Gastrocnemius medialis (tissue), 4 donors: ENCODE data around the gene NSMCE1. TPM values are rescaled to one million over a fixed set of nuclear protein-coding genes. Genes with fewer than 3 reads are reported as not detected.
A peak's percentile ranks its signal among the peaks of the same experiment; 100 is the strongest.
"Not testable (repeated sequence)": the region's sequence is repeated elsewhere in the genome, so short reads cannot be mapped to it uniquely, and the experiment has no call there.

ENCODE experiments used
- ATAC-seq, 2 donors: fragments of 150-250 bp; one replicate each; pipeline ENCODE4 v1.9.1; 2016
- DNase-seq, 2 donors: peaks; one replicate each; pipeline ENCODE4 v3.0.0-alpha.2; 2019
- H3K27ac ChIP-seq, 4 donors: fragments of 200-600 bp; sonication (generic); 1 replicate in 1 of 4; 2 replicates in 3 of 4; pipeline ENCODE4 v1.5.1; 2016 to 2018; ENCODE audit warnings: mild to moderate bottlenecking in 2 of 4, moderate library complexity in 1 of 4
- H3K27me3 ChIP-seq, 3 donors: fragments of 200-600 bp; sonication (generic) in 2 of 3; 1 replicate in 1 of 3; 2 replicates in 2 of 3; pipeline versions ENCODE4 v1.5.1 to v1.6.0; 2016 to 2019; ENCODE audit warnings: mild to moderate bottlenecking in 1 of 3, moderate library complexity in 1 of 3
- H3K36me3 ChIP-seq, 2 donors: fragments of 200-600 bp; sonication (generic) in 1 of 2; one replicate each; pipeline ENCODE4 v1.5.1; 2017 to 2018
- H3K4me1 ChIP-seq, 2 donors: fragments of 200-600 bp; sonication (generic) in 1 of 2; one replicate each; pipeline ENCODE4 v1.5.1; 2016 to 2017; ENCODE audit warnings: mild to moderate bottlenecking in 2 of 2
- H3K4me3 ChIP-seq, 4 donors: fragments of 200-600 bp; sonication (generic) in 3 of 4; 1 replicate in 1 of 4; 2 replicates in 3 of 4; pipeline ENCODE4 v1.5.1; 2016 to 2019; ENCODE audit warnings: mild to moderate bottlenecking in 2 of 4
- H3K9me3 ChIP-seq, 3 donors: fragments of 200-600 bp; sonication (generic) in 2 of 3; 1 replicate in 1 of 3; 2 replicates in 2 of 3; pipeline ENCODE4 v1.5.1; 2016 to 2019
- POLR2A ChIP-seq, 2 donors: fragments of 450-650 bp; IDR thresholded peaks; one replicate each; pipeline ENCODE4 v1.6.1; 2017; ENCODE audit warnings: antibody characterized with exemption in 2 of 2, mild to moderate bottlenecking in 2 of 2, moderate library complexity in 2 of 2
- in situ Hi-C, 4 donors: fragments of 200-750 bp; cut with MboI; loops; one replicate each; pipeline versions ENCODE4 v1.15.0 to v1.8.0; 2017; ENCODE audit warnings: low sequenced_read_pairs in 4 of 4
- intact Hi-C: fragments of 100-400 bp; cut with DNase I; formaldehyde crosslinking; loops from one replicate; pipeline ENCODE4 v1.15.1; 2023; ENCODE audit warnings: low total_unique reads
- total RNA-seq, 4 donors: library from RNA; depleted of rRNA; stranded (reverse); fragments of >200 nt; gene quantifications; one replicate each; pipeline versions ENCODE4 v1.1.0 to v1.2.3, GENCODE V29; 2016
- TF ChIP-seq, protein P1 (sequence below), 5 experiments: fragments of 450-650 bp in 3 of 5; fragments of 200-600 bp in 2 of 5; sonication (generic) in 2 of 5; IDR thresholded peaks in 4 of 5; conservative IDR thresholded peaks in 1 of 5; 1 replicate in 4 of 5; 2 replicates in 1 of 5; pipeline ENCODE4 v1.5.1; 2016 to 2019; ENCODE audit warnings: antibody characterized with exemption in 5 of 5, mild to moderate bottlenecking in 3 of 5, moderate library complexity in 3 of 5

The NSMCE1 gene
- total RNA-seq, 4 donors from 2014 or later, result 20.2 to 29.1 (median 22.0) TPM

DNA sequence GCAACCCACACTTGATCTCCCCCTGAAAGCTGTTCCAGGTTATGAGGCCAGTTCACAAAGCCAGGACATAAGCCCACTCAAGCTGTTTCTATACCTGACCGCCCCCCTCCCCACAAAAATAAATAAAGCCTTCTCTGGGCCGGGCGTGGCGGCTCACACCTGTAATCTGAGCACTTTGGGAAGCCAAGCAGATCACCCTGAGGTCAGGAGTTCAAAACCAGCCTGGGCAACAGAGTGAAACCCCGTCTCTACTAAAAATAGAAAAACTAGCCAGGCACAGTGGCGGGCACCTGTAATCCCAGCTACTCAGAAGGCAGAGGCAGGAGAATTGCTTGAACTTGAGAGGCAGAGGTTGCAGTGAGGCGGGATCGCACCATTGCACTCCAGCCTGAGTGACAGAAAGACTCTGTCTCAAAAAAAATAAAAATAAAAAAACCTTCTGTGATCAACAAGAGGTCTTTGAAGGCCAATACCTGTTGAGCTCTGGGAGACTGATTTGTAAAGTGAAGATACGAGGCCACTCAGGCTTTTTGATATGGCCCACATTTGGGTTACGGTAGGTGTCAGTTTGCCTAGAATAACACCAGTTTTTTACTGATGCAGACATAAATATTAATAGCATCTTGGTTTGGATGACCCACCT, 63.0 kb downstream of the NSMCE1 start:
- intact Hi-C loops, result loop anchor here (1.0 to 10.0 kb wide), 2 partner anchors 17 to 1329 kb away; partner anchors contain the start of gene NUPR1
- no peak for ATAC-seq
- peak overlapping the region; percentile 88 to 96 (median 94) for H3K27ac ChIP-seq

DNA sequence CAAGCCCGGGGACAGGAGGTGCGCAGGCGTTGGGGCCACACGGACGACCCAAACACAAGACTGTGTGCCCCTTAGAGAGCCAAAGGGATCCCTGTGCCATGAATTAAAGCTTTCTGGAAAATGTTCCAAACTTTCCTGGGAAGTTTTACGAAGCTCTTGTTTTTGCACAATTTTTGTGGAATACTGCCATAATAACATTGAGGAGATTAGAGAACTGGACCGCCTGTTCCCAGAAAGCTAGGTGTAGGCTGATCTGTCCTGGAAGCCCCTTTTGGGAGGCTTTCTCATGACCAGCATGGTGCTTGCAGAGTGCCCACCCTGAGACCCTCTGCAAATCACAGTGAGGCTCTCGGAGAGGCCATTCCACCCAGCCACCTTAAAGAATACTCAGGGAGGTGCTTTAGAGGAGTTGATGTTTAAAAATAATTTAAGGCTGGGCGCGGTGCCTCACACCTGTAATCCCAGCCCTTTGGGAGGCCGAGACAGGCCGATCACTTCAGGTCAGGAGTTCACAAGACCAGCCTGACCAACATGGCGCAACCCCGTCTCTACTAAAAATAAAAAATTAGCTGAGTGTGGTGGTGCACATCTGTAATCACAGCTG, 64.2 kb downstream of the NSMCE1 start:
- in situ Hi-C loops, result loop anchor here in 1 of 4 donors (25.0 kb wide), 1 partner anchor 358 kb away; the partner anchor contains the start of gene KATNIP
- TF ChIP-seq, protein P1, sequence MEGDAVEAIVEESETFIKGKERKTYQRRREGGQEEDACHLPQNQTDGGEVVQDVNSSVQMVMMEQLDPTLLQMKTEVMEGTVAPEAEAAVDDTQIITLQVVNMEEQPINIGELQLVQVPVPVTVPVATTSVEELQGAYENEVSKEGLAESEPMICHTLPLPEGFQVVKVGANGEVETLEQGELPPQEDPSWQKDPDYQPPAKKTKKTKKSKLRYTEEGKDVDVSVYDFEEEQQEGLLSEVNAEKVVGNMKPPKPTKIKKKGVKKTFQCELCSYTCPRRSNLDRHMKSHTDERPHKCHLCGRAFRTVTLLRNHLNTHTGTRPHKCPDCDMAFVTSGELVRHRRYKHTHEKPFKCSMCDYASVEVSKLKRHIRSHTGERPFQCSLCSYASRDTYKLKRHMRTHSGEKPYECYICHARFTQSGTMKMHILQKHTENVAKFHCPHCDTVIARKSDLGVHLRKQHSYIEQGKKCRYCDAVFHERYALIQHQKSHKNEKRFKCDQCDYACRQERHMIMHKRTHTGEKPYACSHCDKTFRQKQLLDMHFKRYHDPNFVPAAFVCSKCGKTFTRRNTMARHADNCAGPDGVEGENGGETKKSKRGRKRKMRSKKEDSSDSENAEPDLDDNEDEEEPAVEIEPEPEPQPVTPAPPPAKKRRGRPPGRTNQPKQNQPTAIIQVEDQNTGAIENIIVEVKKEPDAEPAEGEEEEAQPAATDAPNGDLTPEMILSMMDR (IDR thresholded peaks at IDR 0.05 in 4 of 5, conservative IDR thresholded peaks at IDR 0.05 in 1 of 5), result no peak
- no peak for TF ChIP-seq POLR2A (IDR thresholded peaks at IDR 0.05)
- intact Hi-C loops, result loop anchor here (5.0 to 10.0 kb wide), 2 partner anchors 348 to 1330 kb away; partner anchors contain the start of genes KATNIP and NUPR1

More for the DNA sequence above, 63.0 kb downstream of the NSMCE1 start:
- Histone ChIP-seq H3K36me3 (peaks cover 0 to 10% of the 10 kb centered on the region in 2 donors), H3K9me3 (no peaks in the 10 kb centered on the region), H3K4me1 (peaks cover 22 to 24% of the 10 kb centered on the region in 2 donors), H3K4me3 (no peak overlapping the region), H3K27me3 (no peaks in the 10 kb centered on the region)
- DNase-seq, result no peak
- no peak for TF ChIP-seq POLR2A (IDR thresholded peaks at IDR 0.05)
- TF ChIP-seq, protein P1 (IDR thresholded peaks at IDR 0.05 in 4 of 5, conservative IDR thresholded peaks at IDR 0.05 in 1 of 5), result no peak
- in situ Hi-C loops, result loop anchor here in 1 of 4 donors (25.0 kb wide), 1 partner anchor 357 kb away; the partner anchor contains the start of gene KATNIP

DNA sequence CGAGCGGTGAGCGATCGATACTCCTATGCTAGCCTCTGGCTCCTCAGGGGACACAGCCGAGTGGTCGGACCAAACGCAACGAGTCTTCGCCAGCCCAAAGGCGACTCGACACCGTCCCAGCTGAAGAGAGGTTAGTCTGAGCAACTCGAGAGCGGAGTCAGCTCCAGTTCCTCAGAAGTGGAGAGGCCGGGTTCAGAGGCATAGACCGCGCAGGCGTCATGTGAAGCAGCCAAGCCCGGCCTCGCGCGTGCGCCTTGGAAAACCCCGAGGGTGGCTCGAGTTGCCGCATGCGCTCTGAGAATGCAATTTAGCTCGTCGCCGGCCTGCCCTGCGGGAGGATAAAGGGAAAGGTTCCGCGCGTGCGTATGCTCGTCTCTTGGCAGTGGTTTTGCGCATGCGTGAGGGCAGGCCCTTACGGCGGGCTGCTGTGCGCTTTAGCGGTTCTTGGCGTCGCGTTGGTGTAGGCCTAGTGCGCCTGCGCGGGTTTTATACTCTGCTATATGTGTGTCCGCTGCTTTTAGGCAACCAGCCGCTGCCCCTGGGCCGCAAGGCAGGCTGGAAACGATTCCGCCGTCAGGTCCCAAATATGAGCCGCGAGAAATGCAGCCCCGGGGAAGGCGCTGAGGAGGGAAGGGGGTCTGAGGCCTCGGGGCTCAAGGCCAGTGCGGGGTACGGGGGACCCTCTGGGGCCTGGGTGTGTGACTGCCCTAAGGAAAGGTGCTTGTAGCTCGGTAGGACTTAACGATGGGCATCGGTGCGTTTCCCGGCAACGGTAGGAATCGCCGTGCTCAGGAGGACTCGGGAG, 64.9 kb downstream of the NSMCE1 start, which contains the start of gene KDM8:
TSS of gene KDM8 (plus strand) at position 20 of the 805 bp plus-strand sequence. CDS start 6,598 bp downstream, outside the sequence.
- Histone ChIP-seq H3K9me3 (no peaks in the 10 kb centered on the region), H3K27me3 (no peaks in the 10 kb centered on the region), H3K36me3 (no peaks in the 10 kb centered on the region), H3K4me1 (peaks cover 22 to 24% of the 10 kb centered on the region in 2 donors), H3K27ac (peak within 1 kb of the TSS; percentile 88 to 96 (median 94)), H3K4me3 (peak within 1 kb of the TSS; percentile 67 to 79 (median 76))
- in situ Hi-C loops, result loop anchor here in 1 of 4 donors (25.0 kb wide), 1 partner anchor 359 kb away; the partner anchor contains the start of gene KATNIP
- intact Hi-C loops, result loop anchor here (2.0 to 10.0 kb wide), 4 partner anchors 25 to 1331 kb away; partner anchors contain the start of genes KATNIP, NSMCE1 and NUPR1
- DNase-seq (peak; percentile 99), ATAC-seq (peak; percentile 91 to 95)
- TF ChIP-seq, protein P1 (IDR thresholded peaks at IDR 0.05 in 4 of 5, conservative IDR thresholded peaks at IDR 0.05 in 1 of 5), result no peak
- peak; percentile 69 to 83 for TF ChIP-seq POLR2A (IDR thresholded peaks at IDR 0.05)

More for the DNA sequence above, 64.2 kb downstream of the NSMCE1 start:
- peak; percentile 35 to 60 for ATAC-seq
- H3K9me3 ChIP-seq, result no peaks in the 10 kb centered on the region
- H3K4me1 ChIP-seq, result peaks cover 22 to 24% of the 10 kb centered on the region in 2 donors
- peak; percentile 60 to 88 for DNase-seq
- H3K27me3 ChIP-seq, result no peaks in the 10 kb centered on the region
- H3K4me3 ChIP-seq, result peak overlapping the region; percentile 56 to 79 (median 72)
- H3K36me3 ChIP-seq, result no peaks in the 10 kb centered on the region
- H3K27ac ChIP-seq, result peak overlapping the region; percentile 88 to 96 (median 94)

DNA sequence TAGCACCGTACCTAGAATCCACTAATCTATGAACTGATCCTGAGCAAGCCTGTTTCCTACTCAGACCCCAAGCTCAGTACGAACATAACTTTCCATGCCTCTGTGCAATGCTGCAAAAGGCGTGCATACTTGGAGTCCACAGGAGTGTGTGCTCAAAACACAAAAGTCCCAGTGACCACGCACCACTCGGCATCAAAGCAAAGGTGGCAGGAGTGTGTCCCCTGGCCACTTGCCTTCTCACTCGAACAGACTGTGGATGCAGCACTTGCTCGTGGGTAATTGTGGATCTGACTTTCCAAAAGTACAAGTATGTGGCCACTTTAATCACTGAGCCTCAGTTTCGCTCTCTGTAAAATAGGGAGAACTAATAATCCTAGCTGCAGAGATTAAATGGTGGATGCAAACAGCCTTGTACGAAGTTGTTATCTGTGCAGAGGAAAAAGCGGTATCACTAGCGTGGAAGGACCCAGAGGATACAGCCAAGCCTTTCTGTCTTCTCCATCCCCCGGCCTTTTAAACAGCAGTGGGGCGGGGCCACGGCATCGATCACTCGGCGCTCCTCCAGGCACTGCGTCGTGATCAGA, 65.6 kb downstream of the NSMCE1 start:
- H3K4me3 ChIP-seq, result peak overlapping the region; percentile 67 to 79 (median 76)
- in situ Hi-C loops (loop anchor here in 1 of 4 donors (25.0 kb wide), 1 partner anchor 359 kb away; the partner anchor contains the start of gene KATNIP), intact Hi-C loops (loop anchor here (2.0 to 10.0 kb wide), 4 partner anchors 26 to 1332 kb away; partner anchors contain the start of genes KATNIP, NSMCE1 and NUPR1)
- no peak for ATAC-seq
- H3K36me3 ChIP-seq, result no peaks in the 10 kb centered on the region
- no peaks in the 10 kb centered on the region for H3K9me3 ChIP-seq
- peak overlapping the region; percentile 88 to 96 (median 94) for H3K27ac ChIP-seq
- H3K27me3 ChIP-seq, result no peaks in the 10 kb centered on the region
- peaks cover 22 to 24% of the 10 kb centered on the region in 2 donors for H3K4me1 ChIP-seq
- no peak for TF ChIP-seq POLR2A (IDR thresholded peaks at IDR 0.05)
- TF ChIP-seq, protein P1 (IDR thresholded peaks at IDR 0.05 in 4 of 5, conservative IDR thresholded peaks at IDR 0.05 in 1 of 5), result no peak
- peak; percentile 77 to 90 for DNase-seq

DNA sequence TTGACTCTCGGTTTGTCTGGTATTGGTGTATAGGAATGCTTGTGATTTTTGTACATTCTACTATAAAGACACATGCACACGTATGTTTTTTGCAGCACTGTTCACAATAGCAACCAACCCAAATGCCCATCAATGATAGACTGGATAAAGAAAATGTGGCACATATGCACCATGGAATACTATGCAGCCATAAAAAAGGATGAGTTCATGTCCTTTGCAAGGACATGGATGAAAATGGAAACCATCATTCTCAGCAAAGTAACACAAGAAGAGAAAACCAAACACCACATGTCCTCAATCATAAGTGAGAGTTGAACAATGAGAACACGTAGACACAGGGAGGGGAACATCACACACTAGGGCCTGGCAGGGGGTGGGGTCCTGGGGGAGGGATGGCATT, 67.7 kb downstream of the NSMCE1 start:
- not testable (repeated sequence) for H3K4me3 ChIP-seq
- in situ Hi-C loops, result loop anchor here in 1 of 4 donors (25.0 kb wide), 1 partner anchor 361 kb away; the partner anchor contains the start of gene KATNIP

More for the DNA sequence above, 67.7 kb downstream of the NSMCE1 start:
- not testable (repeated sequence) for DNase-seq, H3K9me3 ChIP-seq, H3K27me3 ChIP-seq, H3K36me3 ChIP-seq, ATAC-seq, H3K27ac ChIP-seq
- peaks cover 22 to 23% of the 10 kb centered on the region in 2 donors for H3K4me1 ChIP-seq
- intact Hi-C loops, result loop anchor here (5.0 to 10.0 kb wide), 2 partner anchors 351 to 1334 kb away; partner anchors contain the start of genes KATNIP and NUPR1
